GM12873 (cell line): ENCODE measurements around the gene DAG1.

ENCODE experiments used
- TF ChIP-seq, protein P1 (sequence below): IDR thresholded peaks from 2 replicates; pipeline ENCODE4 v1.5.1; 2012; ENCODE audit warnings: low read depth, mild to moderate bottlenecking, moderate library complexity, low read length, control low read depth; ENCODE audit not compliant: insufficient read depth; ENCODE audit errors: missing control alignments

Gene DAG1

DNA sequence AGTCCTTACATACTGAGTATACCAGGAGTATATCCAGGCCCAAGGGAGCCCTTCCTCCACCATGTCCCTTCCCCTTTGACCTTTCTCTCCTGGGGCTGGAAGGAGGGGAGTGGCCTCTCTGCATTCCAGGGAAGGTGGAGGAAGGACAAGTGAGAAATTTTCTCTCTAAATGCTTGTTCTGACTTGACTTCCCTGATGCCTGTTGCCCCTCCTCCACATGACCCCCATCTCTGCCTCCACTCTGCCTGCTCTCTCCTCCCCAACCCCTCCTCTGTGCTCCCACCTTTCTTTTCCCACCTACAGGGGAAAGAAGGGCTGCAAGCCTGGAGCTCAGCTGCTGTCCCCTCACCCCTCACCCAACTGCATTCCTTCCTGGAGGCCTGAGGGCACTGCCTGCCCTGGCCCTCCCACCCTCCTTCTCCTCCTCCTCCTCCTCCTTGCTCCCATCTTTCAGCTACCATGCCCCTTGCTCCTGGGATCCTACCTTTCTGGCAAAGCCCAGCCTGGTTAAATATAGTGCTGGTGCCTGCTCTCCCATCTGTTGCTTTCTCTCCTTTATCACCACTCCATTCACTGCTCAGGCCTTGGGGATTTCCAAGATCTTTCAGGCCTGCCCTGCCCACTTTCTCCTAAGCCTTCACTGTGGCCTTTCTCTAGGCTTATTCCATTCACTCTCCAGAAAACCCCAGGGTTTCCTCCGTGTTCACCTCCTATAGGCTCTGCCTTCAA lies 8.5 kb upstream of the DAG1 start:
- TF ChIP-seq, protein P1, sequence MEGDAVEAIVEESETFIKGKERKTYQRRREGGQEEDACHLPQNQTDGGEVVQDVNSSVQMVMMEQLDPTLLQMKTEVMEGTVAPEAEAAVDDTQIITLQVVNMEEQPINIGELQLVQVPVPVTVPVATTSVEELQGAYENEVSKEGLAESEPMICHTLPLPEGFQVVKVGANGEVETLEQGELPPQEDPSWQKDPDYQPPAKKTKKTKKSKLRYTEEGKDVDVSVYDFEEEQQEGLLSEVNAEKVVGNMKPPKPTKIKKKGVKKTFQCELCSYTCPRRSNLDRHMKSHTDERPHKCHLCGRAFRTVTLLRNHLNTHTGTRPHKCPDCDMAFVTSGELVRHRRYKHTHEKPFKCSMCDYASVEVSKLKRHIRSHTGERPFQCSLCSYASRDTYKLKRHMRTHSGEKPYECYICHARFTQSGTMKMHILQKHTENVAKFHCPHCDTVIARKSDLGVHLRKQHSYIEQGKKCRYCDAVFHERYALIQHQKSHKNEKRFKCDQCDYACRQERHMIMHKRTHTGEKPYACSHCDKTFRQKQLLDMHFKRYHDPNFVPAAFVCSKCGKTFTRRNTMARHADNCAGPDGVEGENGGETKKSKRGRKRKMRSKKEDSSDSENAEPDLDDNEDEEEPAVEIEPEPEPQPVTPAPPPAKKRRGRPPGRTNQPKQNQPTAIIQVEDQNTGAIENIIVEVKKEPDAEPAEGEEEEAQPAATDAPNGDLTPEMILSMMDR, result no peak

- TF ChIP-seq, protein P1, result no peak
Observed at GRCh38 chr3:49462222-49462621, 7.8 kb upstream of the DAG1 start.

DNA sequence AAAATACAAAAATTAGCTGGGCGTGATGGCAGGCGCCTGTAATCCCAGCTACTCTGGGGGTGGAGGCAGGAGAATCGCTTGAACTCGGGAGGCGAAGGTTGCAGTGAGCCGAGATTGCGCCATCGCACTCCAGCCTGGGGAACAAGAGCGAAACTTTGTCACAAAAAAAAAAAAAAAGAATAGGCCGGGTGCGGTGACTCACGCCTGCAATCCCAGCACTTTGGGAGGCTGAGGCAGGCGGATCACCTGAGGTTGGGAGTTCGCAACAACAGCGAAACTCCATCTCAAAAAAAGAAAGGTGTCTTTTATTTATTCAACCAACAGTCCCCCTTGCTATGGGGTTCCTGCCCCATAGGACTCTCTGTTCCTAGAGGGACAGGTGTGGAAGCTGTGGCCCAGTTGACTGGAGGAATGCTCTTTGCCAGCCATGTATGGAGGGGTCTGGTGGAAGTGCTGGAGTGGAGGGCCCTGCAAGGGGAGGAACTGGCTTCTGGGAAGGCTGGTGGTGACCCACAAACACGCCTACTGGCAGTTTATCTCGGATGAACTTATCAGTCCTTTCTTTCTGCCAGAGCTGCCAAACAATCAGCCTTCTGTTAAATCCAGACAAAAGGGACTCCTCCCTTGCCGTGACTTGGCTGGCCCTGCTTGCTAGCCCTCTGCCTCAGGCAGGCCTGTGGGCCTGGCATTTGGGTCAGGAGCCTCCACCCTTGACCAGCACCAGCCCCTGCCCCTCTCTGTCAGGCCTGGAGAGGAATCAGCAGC lies 4.6 kb upstream of the DAG1 start:
- TF ChIP-seq, protein P1, result no peak

DNA sequence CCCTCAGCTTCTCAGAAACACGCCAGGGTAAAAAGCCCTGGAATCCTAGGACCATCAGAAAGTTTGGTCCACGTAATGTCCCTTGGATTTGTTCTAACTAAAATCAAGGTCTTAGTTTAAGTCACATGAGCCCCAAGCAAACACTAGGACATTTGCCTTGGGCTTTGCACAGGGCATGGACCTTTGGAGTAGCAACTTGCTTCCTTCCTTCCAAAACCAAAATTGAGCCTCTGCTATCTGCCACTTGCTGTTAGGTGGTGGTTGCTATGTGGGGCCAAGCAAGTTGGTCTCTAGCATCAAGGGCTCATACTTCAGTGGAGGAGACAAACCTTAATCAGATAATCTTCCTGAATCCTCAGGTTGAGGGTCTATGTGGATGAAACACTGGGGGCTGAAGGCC lies 4.0 kb upstream of the DAG1 start:
- TF ChIP-seq, protein P1, result no peak

DNA sequence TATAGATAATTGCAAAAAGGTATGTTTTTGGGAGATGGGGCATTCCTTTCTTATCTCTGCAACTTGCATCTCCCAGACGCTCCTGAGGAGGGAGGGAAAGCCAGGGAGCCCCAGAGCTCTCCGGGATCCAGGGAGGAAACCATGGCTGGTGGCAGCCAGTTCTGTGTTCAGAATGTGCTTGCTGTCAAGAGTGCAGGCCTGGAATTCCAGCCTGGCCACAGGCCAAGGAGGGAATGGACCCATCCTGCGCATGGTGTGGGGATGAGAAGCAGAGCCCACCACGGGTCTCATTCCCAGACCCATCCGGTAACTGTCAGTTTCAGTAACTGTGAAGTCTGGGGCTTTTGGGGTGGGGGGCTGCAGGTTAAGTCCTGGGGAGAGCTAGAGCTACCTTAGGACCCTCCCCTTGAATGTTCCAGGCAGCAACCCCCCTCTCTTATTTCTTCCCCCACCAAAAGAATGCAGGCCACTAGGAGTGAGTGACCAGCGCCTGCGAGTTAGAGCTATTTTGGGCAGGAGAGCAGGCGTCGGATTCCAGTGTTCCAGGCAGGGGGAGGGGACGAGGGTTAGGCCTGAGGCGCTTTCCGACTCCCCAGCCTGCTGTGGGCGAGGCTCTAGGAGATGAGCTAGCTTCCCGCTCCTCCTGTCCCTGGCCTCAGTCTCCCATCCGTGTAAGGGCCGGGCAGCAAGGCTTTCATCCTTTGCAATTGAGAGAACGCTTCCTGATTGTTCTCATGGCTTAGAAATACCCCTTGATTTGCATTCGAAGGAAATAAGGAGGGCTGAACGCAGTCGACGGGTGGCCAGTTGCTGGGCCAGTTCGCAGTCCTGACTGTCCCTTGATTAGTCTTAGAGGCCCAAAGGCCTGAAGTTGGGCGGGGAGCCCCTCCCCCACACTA lies 781 bp upstream of the DAG1 start:
- TF ChIP-seq, protein P1, result no peak

GRCh38 chr3:49470714-49471420 lies 800 bp downstream of the DAG1 start:
- TF ChIP-seq, protein P1, result peak; percentile 13
